Measurements from ENCODE around the gene SLC30A7.
A peak's percentile ranks its signal among the peaks of the same experiment; 100 is the strongest.

SLC30A7 gene

GRCh38 chr1:100989306-100990077 is 93.6 kb downstream of the SLC30A7 start:
- DNase-seq, result no peak

- DNase-seq, result no peak
Observed at GRCh38 chr1:100995198-100995988, 99.5 kb downstream of the SLC30A7 start.

- DNase-seq, result no peak
Observed at GRCh38 chr1:100998426-100998825, 102.5 kb downstream of the SLC30A7 start.

DNA sequence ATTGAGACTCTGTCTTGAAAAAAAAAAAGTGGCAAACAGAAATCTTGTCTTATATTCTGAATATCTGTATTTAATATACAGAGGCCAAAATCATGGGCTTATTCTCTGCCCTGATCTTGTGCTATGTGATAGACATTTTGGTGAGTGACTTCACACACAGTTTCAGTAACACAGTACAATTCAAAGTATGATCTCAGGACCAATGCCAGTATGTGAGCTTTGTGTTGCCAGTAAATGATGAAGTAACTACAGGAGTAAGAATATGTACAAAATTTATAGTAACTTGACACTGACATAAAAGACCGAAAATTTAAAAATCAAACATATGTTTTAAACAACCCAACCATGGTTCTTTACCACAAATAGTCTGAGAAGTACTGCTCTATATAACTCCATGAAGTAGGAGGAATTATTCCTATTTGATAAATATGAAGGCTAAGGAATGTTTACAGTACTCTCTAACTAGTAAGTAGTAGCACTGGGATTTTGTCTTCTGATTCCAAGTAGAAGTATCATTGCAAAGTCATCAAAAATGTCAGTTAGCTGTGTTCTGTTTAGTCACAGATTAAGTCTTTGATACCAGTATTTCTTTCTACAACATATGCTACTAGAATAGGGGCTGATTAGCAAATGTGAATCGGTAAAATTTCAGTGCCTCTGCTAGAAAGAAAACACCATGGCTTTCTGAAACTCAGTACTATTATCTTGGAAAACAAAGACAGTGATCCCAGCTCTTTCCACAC is 104.4 kb downstream of the SLC30A7 start:
- DNase-seq, result no peak

GRCh38 chr1:101002551-101002950 is 106.7 kb downstream of the SLC30A7 start:
- DNase-seq, result no peak

DNA sequence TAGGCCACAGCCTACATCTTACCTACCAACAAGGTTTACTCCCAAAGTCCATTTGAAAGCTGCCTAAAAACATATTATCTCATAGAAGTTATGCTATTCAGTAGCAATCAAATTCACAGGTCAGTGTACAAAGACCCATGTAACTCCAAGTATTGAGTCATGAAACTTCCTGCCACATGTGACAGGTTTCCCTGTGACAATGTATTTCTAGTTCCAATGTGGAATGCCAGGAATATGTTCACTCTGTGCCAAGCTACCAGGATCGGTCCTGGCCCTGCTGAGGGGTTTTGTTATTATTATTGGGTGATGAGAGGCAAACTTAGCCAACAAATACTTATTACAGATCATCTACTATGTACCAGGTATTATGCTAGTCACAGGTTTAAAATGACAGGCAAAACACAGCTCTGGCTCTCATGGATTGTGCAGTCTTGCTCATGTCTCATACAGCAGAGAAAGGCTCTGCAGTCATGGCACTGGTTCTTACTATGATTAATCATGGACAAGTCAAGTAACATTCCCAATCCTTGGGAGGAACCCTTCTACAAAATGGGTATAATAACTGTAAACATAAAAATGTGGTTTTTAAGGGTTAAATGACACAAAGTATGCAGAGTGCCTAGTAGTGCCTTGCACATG is 107.2 kb downstream of the SLC30A7 start:
- DNase-seq, result no peak

GRCh38 chr1:101004061-101004460 is 108.2 kb downstream of the SLC30A7 start:
- no peak for DNase-seq

- no peak for DNase-seq
Observed at GRCh38 chr1:101004670-101005069, 108.8 kb downstream of the SLC30A7 start.

- no peak for DNase-seq
Observed at GRCh38 chr1:101005183-101005582, 109.3 kb downstream of the SLC30A7 start.

DNA sequence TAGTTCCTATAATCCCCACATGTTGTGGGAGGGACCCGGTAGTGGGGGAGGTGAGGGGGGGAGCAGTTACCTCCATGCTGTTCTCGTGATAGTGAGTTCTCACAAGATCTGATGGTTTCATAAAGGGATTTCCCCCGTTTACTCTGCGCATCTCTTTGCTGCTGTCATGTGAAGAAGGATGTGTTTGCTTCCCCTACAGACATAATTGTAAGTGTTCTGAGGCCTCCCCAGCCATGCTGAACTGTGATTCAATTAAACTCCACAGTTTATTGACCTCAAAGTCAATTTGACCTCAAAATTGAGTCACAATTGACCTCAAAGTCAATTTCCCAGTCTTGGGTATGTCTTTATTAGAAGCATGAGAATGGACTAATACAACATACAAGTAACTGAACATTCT is 110.0 kb downstream of the SLC30A7 start:
- DNase-seq, result no peak

GRCh38 chr1:101006553-101006952 is 110.7 kb downstream of the SLC30A7 start:
- DNase-seq, result no peak

GRCh38 chr1:101008229-101008834 is 112.4 kb downstream of the SLC30A7 start:
- no peak for DNase-seq

GRCh38 chr1:101013776-101014175 is 117.9 kb downstream of the SLC30A7 start:
- no peak for DNase-seq

DNA sequence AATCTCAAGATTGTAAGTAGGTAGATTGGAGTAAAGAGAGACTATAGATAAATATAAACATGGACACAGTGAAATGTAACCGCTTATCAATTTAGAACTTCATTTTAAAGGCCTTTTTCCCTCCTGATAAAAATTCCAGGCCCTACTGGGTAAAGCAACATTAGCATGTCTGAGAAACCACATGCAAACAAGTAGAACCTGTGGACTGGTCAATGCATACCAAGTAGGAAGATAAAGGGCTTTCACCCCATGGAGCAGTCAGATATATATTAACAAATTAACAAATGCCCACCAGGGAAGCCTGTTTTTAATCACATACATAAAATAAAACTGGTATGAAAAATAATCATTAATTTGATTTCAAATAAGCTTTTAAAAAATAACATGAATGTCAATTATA is 121.6 kb downstream of the SLC30A7 start:
- DNase-seq, result no peak

DNA sequence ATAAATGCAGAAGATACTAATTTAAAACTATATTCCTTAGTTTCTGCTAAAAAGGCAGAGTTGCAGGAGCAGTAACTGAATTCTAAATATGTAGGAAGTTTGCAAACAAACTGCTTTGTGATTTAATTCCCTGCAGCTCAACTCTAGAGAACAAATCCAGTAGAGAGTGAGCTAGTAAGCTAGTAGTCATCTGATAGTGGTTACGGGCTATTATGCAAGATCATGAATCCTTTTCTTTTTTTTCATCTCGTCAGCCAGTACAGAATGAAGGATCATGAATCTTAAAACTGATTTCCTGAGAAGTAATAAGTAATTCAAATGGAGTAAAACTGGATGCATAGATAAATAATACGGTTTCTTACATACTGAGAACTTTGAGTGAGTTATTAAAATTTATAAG is 126.4 kb downstream of the SLC30A7 start:
- DNase-seq, result no peak

DNA sequence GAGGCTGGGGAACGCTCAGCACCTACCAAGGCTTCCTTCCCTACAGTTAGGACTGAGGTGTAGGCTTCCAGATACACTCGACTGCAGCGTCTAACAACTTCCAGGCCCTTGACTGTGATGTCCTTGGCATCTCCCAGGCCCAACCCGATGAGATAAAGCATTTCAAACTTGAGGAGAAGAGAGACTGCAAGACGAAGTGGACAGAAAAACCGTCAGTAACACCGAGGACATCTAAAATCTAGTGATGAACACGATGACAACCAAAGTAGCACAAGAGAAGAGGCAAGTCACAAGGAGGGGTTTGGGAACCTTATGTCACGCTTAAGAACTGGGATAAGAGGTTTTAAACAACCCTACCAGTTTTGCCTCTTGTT is 129.4 kb downstream of the SLC30A7 start:
- DNase-seq, result no peak

DNA sequence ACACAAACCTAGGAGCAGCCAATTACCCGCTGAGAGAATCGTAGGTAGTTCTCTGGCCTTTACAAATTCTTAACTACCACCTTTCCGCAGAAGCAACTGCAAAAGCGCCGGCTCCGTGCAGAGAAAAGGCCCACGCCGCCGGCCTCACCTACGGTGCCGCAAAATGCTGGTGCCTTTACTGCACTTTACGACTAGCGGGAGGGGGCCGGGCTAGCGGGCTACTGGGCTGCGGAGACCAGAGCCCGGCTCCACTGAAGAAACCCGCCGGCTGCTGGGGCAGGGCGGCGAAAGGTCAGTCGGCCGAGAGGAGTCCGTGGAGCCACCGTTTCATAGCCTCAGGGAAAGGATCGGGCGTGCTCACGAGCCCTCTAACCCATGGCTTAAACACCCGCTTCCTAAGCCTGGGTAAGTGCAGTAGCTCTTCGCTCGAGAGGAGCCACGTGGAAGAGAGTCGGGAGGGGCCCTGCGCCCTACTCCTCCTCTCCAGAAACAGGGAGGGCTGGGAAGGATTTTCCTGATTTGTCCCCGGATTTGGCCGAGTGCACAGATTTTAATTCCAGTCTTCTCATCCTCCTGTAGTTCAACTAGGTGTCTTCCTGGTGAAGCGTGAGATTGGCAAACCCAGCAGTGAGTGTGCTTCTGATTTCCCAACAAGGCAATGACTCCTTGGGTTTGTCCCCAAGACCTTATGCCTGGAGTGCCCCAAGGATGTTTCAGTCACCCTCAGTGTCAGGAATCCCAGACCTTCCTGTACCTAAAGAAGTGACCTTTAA is 130.0 kb downstream of the SLC30A7 start, which contains the start of gene DPH5:
Gene DPH5, minus strand, starts transcription at position 128 of the 773 bp plus-strand sequence. CDS start 341 bp downstream, outside the sequence.
- DNase-seq, result peak; percentile 88

DNA sequence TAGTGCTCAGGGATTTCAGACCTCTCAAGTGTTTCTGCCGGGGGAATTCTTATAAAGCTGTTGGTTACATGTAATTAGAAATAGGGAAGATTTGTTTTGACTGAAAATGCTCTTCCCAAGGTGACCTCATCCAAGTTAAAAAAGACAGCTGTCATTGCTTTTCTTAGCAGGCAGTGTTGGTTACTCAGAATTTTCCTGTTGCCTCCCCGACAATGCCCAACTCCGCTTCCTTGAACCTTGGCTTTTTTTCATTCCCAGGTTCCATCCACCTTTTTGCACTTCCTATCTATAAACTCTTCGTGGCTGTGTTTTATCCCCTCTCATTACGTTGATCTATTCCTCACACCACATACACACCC is 130.5 kb downstream of the SLC30A7 start:
- DNase-seq, result no peak

- DNase-seq, result no peak
Observed at GRCh38 chr1:101027194-101027772, 131.4 kb downstream of the SLC30A7 start.

GRCh38 chr1:101028466-101028865 is 132.6 kb downstream of the SLC30A7 start:
- DNase-seq, result no peak

- no peak for DNase-seq
Observed at GRCh38 chr1:101029184-101029583, 133.3 kb downstream of the SLC30A7 start.

All from NCI-H2171 (cell line).